Stimulated activated CD8-positive, alpha-beta memory T cell treated with anti-CD3 and anti-CD28 coated beads, Interleukin-2, amount 100 ng/mL, for 1 hour (primary cell): ENCODE measurements around the gene TP73.

Experiments
- DNase-seq, 2 donors: peaks; one replicate each; pipeline ENCODE4 v3.0.0-alpha.2; 2020; ENCODE audit warnings: low read depth in 2 of 2

The TP73 gene

GRCh38 chr1:3707298-3707938 is 55.1 kb downstream of the TP73 start:
- DNase-seq = no peak

GRCh38 chr1:3707939-3708328 is 55.6 kb downstream of the TP73 start:
- no peak for DNase-seq

- no peak for DNase-seq
Measured at GRCh38 chr1:3708791-3709190, 56.5 kb downstream of the TP73 start.

GRCh38 chr1:3710251-3710650 is 57.9 kb downstream of the TP73 start:
- DNase-seq = no peak

GRCh38 chr1:3711381-3711779 is 59.1 kb downstream of the TP73 start:
- DNase-seq = no peak

GRCh38 chr1:3711780-3712451 is 59.6 kb downstream of the TP73 start:
- no peak for DNase-seq

GRCh38 chr1:3712573-3713535 is 60.5 kb downstream of the TP73 start:
- no peak for DNase-seq

GRCh38 chr1:3713840-3714239 is 61.5 kb downstream of the TP73 start:
- no peak for DNase-seq

- no peak for DNase-seq
Measured at GRCh38 chr1:3714284-3714741, 62.0 kb downstream of the TP73 start.

GRCh38 chr1:3714814-3715213 is 62.5 kb downstream of the TP73 start:
- no peak for DNase-seq

- no peak for DNase-seq
Measured at GRCh38 chr1:3716351-3716750, 64.0 kb downstream of the TP73 start.

- DNase-seq = no peak
Measured at GRCh38 chr1:3717041-3717714, 64.9 kb downstream of the TP73 start.

- no peak for DNase-seq
Measured at GRCh38 chr1:3717715-3718601, 65.6 kb downstream of the TP73 start.

GRCh38 chr1:3718764-3719163 is 66.4 kb downstream of the TP73 start:
- DNase-seq = no peak

GRCh38 chr1:3721955-3722465 is 69.7 kb downstream of the TP73 start:
- DNase-seq = no peak

- no peak for DNase-seq
Measured at GRCh38 chr1:3722846-3723245, 70.5 kb downstream of the TP73 start.

- DNase-seq = peak; percentile 56 to 66
Measured at GRCh38 chr1:3724416-3725030, 72.2 kb downstream of the TP73 start.

- no peak for DNase-seq
Measured at GRCh38 chr1:3725366-3725765, 73.0 kb downstream of the TP73 start.

- no peak for DNase-seq
Measured at GRCh38 chr1:3727042-3727824, 74.9 kb downstream of the TP73 start.
